OCI-LY1 (cell line): ENCODE results near the gene TACR1.

Experiments used
- H2AFZ ChIP-seq: fragments of 200-600 bp; sonication (generic), shearing (Covaris generic); 2 replicates; pipeline ENCODE4 v1.6.0; 2014; ENCODE audit warnings: antibody characterized with exemption, mild to moderate bottlenecking, low read length
- H3F3A ChIP-seq: fragments of 200-600 bp; sonication (generic), shearing (Covaris generic); 2 replicates; pipeline ENCODE4 v1.6.0; 2014; ENCODE audit warnings: mild to moderate bottlenecking, antibody characterized with exemption, low read length, moderate library complexity; ENCODE audit not compliant: insufficient read depth
- H3K27ac ChIP-seq: fragments of 200-600 bp; sonication (generic); 2 replicates; pipeline ENCODE4 v1.5.1; 2014; ENCODE audit warnings: low read length, mixed run types, mild to moderate bottlenecking, low read depth; ENCODE audit not compliant: poor library complexity, severe bottlenecking
- H3K27me3 ChIP-seq: fragments of 200-600 bp; sonication (generic); 2 replicates; pipeline ENCODE4 v1.6.0; 2014; ENCODE audit warnings: antibody characterized with exemption, mild to moderate bottlenecking, low read length, moderate library complexity; ENCODE audit not compliant: insufficient read depth
- H3K36me3 ChIP-seq: fragments of 200-600 bp; sonication (generic); 2 replicates; pipeline ENCODE4 v1.6.1; 2014; ENCODE audit warnings: mild to moderate bottlenecking, antibody characterized with exemption, low read length, moderate library complexity, mixed read lengths; ENCODE audit not compliant: insufficient read depth
- H3K4me1 ChIP-seq: fragments of 200-600 bp; sonication (generic); 2 replicates; pipeline ENCODE4 v1.5.1; 2014; ENCODE audit warnings: mild to moderate bottlenecking, low read length, moderate library complexity; ENCODE audit not compliant: insufficient read depth, severe bottlenecking
- H3K4me2 ChIP-seq: fragments of 200-600 bp; sonication (generic), shearing (Covaris generic); 2 replicates; pipeline ENCODE4 v1.6.1; 2014; ENCODE audit warnings: low read length
- H3K4me3 ChIP-seq: fragments of 200-600 bp; sonication (generic); 2 replicates; pipeline ENCODE4 v1.5.1; 2014; ENCODE audit warnings: low read length, low read depth, mild to moderate bottlenecking, mixed read lengths; ENCODE audit not compliant: poor library complexity, severe bottlenecking
- H3K79me2 ChIP-seq: fragments of 200-600 bp; shearing (Covaris generic); 2 replicates; pipeline ENCODE4 v1.6.1; 2016; ENCODE audit warnings: mixed run types, low read length, mixed read lengths; ENCODE audit not compliant: insufficient read depth
- H3K9ac ChIP-seq: fragments of 200-600 bp; sonication (generic), shearing (Covaris generic); 2 replicates; pipeline ENCODE4 v1.6.1; 2014; ENCODE audit warnings: mild to moderate bottlenecking, low read length, mixed read lengths
- H3K9me2 ChIP-seq: fragments of 200-600 bp; sonication (generic), shearing (Covaris generic); 2 replicates; pipeline ENCODE4 v1.6.1; 2014; ENCODE audit warnings: low read depth, mild to moderate bottlenecking, low read length, mixed read lengths
- H3K9me3 ChIP-seq: fragments of 200-600 bp; shearing (Covaris generic); 2 replicates; pipeline ENCODE4 v1.6.1; 2014; ENCODE audit warnings: low read length, mixed read lengths
- H4K20me1 ChIP-seq: fragments of 200-600 bp; sonication (generic), shearing (Covaris generic); 2 replicates; pipeline ENCODE4 v1.6.0; 2016; ENCODE audit warnings: mild to moderate bottlenecking, low read length; ENCODE audit not compliant: insufficient read depth
- CTCF ChIP-seq: fragments of 200-600 bp; sonication (generic), shearing (Covaris generic); IDR thresholded peaks from 2 replicates; pipeline ENCODE4 v1.5.1; 2017; ENCODE audit warnings: mild to moderate bottlenecking, antibody characterized with exemption, low read length, moderate library complexity, mixed read lengths
- EZH2 ChIP-seq: fragments of 200-600 bp; sonication (generic), shearing (Covaris generic); IDR thresholded peaks from 2 replicates; pipeline ENCODE4 v1.8.0; 2017; ENCODE audit warnings: borderline replicate concordance, mixed run types, mild to moderate bottlenecking, antibody characterized with exemption, low read length, moderate library complexity, mixed read lengths

Gene TACR1

GRCh38 chr2:75003773-75004172, 195.5 kb downstream of the TACR1 start:
- Histone ChIP-seq H3K9ac (no peak overlapping the region), H2AFZ (no peak overlapping the region), H3K27ac (no peak overlapping the region), H3K9me3 (no peaks in the 10 kb centered on the region), H3K27me3 (no peaks in the 10 kb centered on the region), H3K9me2 (no peaks in the 10 kb centered on the region), H3K4me3 (no peak overlapping the region), H3F3A (no peaks in the 10 kb centered on the region), H3K4me1 (no peaks in the 10 kb centered on the region), H3K36me3 (no peaks in the 10 kb centered on the region), H3K79me2 (no peaks in the 10 kb centered on the region), H3K4me2 (no peak overlapping the region), H4K20me1 (no peaks in the 10 kb centered on the region)
- TF ChIP-seq EZH2 (no peak), CTCF (no peak)

GRCh38 chr2:75003276-75003675, 196.0 kb downstream of the TACR1 start:
- Histone ChIP-seq H3K9ac (no peak overlapping the region), H2AFZ (no peak overlapping the region), H3K4me2 (no peak overlapping the region), H3K27ac (no peak overlapping the region), H3K79me2 (no peaks in the 10 kb centered on the region), H4K20me1 (no peaks in the 10 kb centered on the region), H3K9me2 (no peaks in the 10 kb centered on the region), H3K27me3 (no peaks in the 10 kb centered on the region), H3K4me1 (no peaks in the 10 kb centered on the region), H3K4me3 (no peak overlapping the region), H3F3A (no peaks in the 10 kb centered on the region), H3K36me3 (no peaks in the 10 kb centered on the region), H3K9me3 (no peaks in the 10 kb centered on the region)
- no peak for TF ChIP-seq EZH2

GRCh38 chr2:75002007-75002406, 197.3 kb downstream of the TACR1 start:
- H2AFZ ChIP-seq = no peak overlapping the region
- no peak overlapping the region for H3K27ac ChIP-seq
- H3K9me3 ChIP-seq = no peaks in the 10 kb centered on the region
- no peaks in the 10 kb centered on the region for H3K9me2 ChIP-seq
- TF ChIP-seq EZH2 = no peak
- TF ChIP-seq CTCF = no peak
- H4K20me1 ChIP-seq = no peaks in the 10 kb centered on the region
- no peak overlapping the region for H3K4me2 ChIP-seq
- no peaks in the 10 kb centered on the region for H3K36me3 ChIP-seq
- no peaks in the 10 kb centered on the region for H3K4me1 ChIP-seq
- no peaks in the 10 kb centered on the region for H3F3A ChIP-seq
- H3K27me3 ChIP-seq = no peaks in the 10 kb centered on the region
- H3K4me3 ChIP-seq = no peak overlapping the region
- H3K79me2 ChIP-seq = no peaks in the 10 kb centered on the region
- H3K9ac ChIP-seq = no peak overlapping the region

GRCh38 chr2:74999468-74999867, 199.9 kb downstream of the TACR1 start:
- Histone ChIP-seq H3K27me3 (no peaks in the 10 kb centered on the region), H3K4me3 (no peak overlapping the region), H3K79me2 (no peaks in the 10 kb centered on the region), H3K4me1 (no peaks in the 10 kb centered on the region), H3K9ac (no peak overlapping the region), H4K20me1 (no peaks in the 10 kb centered on the region), H3K9me3 (no peaks in the 10 kb centered on the region), H3K36me3 (no peaks in the 10 kb centered on the region), H3K9me2 (no peaks in the 10 kb centered on the region), H3K27ac (no peak overlapping the region), H3F3A (no peaks in the 10 kb centered on the region), H2AFZ (no peak overlapping the region), H3K4me2 (no peak overlapping the region)
- no peak for TF ChIP-seq EZH2
- TF ChIP-seq CTCF = no peak
